ENCODE measurements around the gene ASCC1. TPM values are rescaled to one million over a fixed set of nuclear protein-coding genes. Genes with fewer than 3 reads are reported as not detected.
A peak's percentile ranks its signal among the peaks of the same experiment; 100 is the strongest.
"Not testable (repeated sequence)": the region's sequence is repeated elsewhere in the genome, so short reads cannot be mapped to it uniquely, and the experiment has no call there.

Gene ASCC1
- total RNA-seq, 1 donor from 2014 or later: 33.3 TPM

GRCh38 chr10:72164617-72165016 lies 51.5 kb downstream of the ASCC1 start:
- H3K36me3 Mint-ChIP-seq (ENCODE audit: unreplicated experiment): no peaks in the 10 kb centered on the region
- TF ChIP-seq CTCF (IDR thresholded peaks at IDR 0.05; ENCODE audit: partially characterized antibody, unreplicated experiment): peak; percentile 49
- no peaks in the 10 kb centered on the region for H3K4me1 Mint-ChIP-seq (ENCODE audit: low read depth, unreplicated experiment)
- H3K9me3 Mint-ChIP-seq (ENCODE audit: unreplicated experiment): no peaks in the 10 kb centered on the region
- no peak overlapping the region for H3K4me3 Mint-ChIP-seq (ENCODE audit: unreplicated experiment)
- no peak for DNase-seq
- H3K27ac Mint-ChIP-seq (ENCODE audit: unreplicated experiment): no peak overlapping the region
- H3K27me3 Mint-ChIP-seq (ENCODE audit: unreplicated experiment): no peaks in the 10 kb centered on the region

- no peak for TF ChIP-seq CTCF (IDR thresholded peaks at IDR 0.05; ENCODE audit: partially characterized antibody, unreplicated experiment)
- no peak overlapping the region for H3K4me3 Mint-ChIP-seq (ENCODE audit: unreplicated experiment)
- H3K4me1 Mint-ChIP-seq (ENCODE audit: low read depth, unreplicated experiment): peaks cover 10% of the 10 kb centered on the region
- no peaks in the 10 kb centered on the region for H3K27me3 Mint-ChIP-seq (ENCODE audit: unreplicated experiment)
- H3K9me3 Mint-ChIP-seq (ENCODE audit: unreplicated experiment): no peaks in the 10 kb centered on the region
- no peak for DNase-seq
- H3K27ac Mint-ChIP-seq (ENCODE audit: unreplicated experiment): no peak overlapping the region
- H3K36me3 Mint-ChIP-seq (ENCODE audit: unreplicated experiment): no peaks in the 10 kb centered on the region
These were observed 53.1 kb downstream of the ASCC1 start for GRCh38 chr10:72162978-72163377.

- no peak for TF ChIP-seq CTCF (IDR thresholded peaks at IDR 0.05; ENCODE audit: partially characterized antibody, unreplicated experiment)
- Mint-ChIP-seq H3K4me3 (ENCODE audit: unreplicated experiment) (peak overlapping the region; percentile 31), H3K27me3 (ENCODE audit: unreplicated experiment) (no peaks in the 10 kb centered on the region), H3K4me1 (ENCODE audit: low read depth, unreplicated experiment) (peaks cover 12% of the 10 kb centered on the region), H3K27ac (ENCODE audit: unreplicated experiment) (peak overlapping the region; percentile 91), H3K36me3 (ENCODE audit: unreplicated experiment) (no peaks in the 10 kb centered on the region), H3K9me3 (ENCODE audit: unreplicated experiment) (peaks cover 2% of the 10 kb centered on the region)
- DNase-seq: peak; percentile 34
These were observed 57.9 kb downstream of the ASCC1 start for GRCh38 chr10:72158176-72158575.

GRCh38 chr10:72156223-72156622 lies 59.9 kb downstream of the ASCC1 start:
- Mint-ChIP-seq H3K9me3 (ENCODE audit: unreplicated experiment) (peaks cover 2% of the 10 kb centered on the region), H3K4me1 (ENCODE audit: low read depth, unreplicated experiment) (peaks cover 12% of the 10 kb centered on the region), H3K4me3 (ENCODE audit: unreplicated experiment) (no peak overlapping the region), H3K27ac (ENCODE audit: unreplicated experiment) (no peak overlapping the region), H3K36me3 (ENCODE audit: unreplicated experiment) (no peaks in the 10 kb centered on the region), H3K27me3 (ENCODE audit: unreplicated experiment) (no peaks in the 10 kb centered on the region)
- no peak for TF ChIP-seq CTCF (IDR thresholded peaks at IDR 0.05; ENCODE audit: partially characterized antibody, unreplicated experiment)
- DNase-seq: no peak

GRCh38 chr10:72152286-72152685 lies 63.8 kb downstream of the ASCC1 start:
- H3K9me3 Mint-ChIP-seq (ENCODE audit: unreplicated experiment): peaks cover 2% of the 10 kb centered on the region

GRCh38 chr10:72150746-72151478 lies 65.2 kb downstream of the ASCC1 start:
- not testable (repeated sequence) for DNase-seq; H3K4me1 Mint-ChIP-seq (ENCODE audit: low read depth, unreplicated experiment); H3K27ac Mint-ChIP-seq (ENCODE audit: unreplicated experiment); H3K27me3 Mint-ChIP-seq (ENCODE audit: unreplicated experiment); H3K4me3 Mint-ChIP-seq (ENCODE audit: unreplicated experiment); H3K36me3 Mint-ChIP-seq (ENCODE audit: unreplicated experiment); H3K9me3 Mint-ChIP-seq (ENCODE audit: unreplicated experiment)

More at GRCh38 chr10:72152286-72152685, 63.8 kb downstream of the ASCC1 start:
- no peak for DNase-seq
- TF ChIP-seq CTCF (IDR thresholded peaks at IDR 0.05; ENCODE audit: partially characterized antibody, unreplicated experiment): no peak
- H3K4me1 Mint-ChIP-seq (ENCODE audit: low read depth, unreplicated experiment): no peaks in the 10 kb centered on the region
- no peak overlapping the region for H3K27ac Mint-ChIP-seq (ENCODE audit: unreplicated experiment)
- no peaks in the 10 kb centered on the region for H3K36me3 Mint-ChIP-seq (ENCODE audit: unreplicated experiment)
- H3K27me3 Mint-ChIP-seq (ENCODE audit: unreplicated experiment): no peaks in the 10 kb centered on the region
- no peak overlapping the region for H3K4me3 Mint-ChIP-seq (ENCODE audit: unreplicated experiment)

GRCh38 chr10:72147324-72147584 lies 68.8 kb downstream of the ASCC1 start:
- not testable (repeated sequence) for H3K27ac Mint-ChIP-seq (ENCODE audit: unreplicated experiment); H3K27me3 Mint-ChIP-seq (ENCODE audit: unreplicated experiment); H3K4me3 Mint-ChIP-seq (ENCODE audit: unreplicated experiment); H3K36me3 Mint-ChIP-seq (ENCODE audit: unreplicated experiment); H3K9me3 Mint-ChIP-seq (ENCODE audit: unreplicated experiment); DNase-seq
- peaks cover 13% of the 10 kb centered on the region for H3K4me1 Mint-ChIP-seq (ENCODE audit: low read depth, unreplicated experiment)

All from glutamatergic neuron (in vitro differentiated cells).